SK-N-SH treated with all-trans-retinoic acid at 6 μM for 48 hours (cell line): ENCODE data around the gene OSBPL3.

Experiments used
- ARNTL ChIP-seq: fragments of 450-650 bp; formaldehyde crosslinking; IDR thresholded peaks from 2 replicates; pipeline ENCODE4 v1.5.0; 2020; ENCODE audit warnings: low read depth, mild to moderate bottlenecking, moderate library complexity, borderline replicate concordance
- PATZ1 ChIP-seq: fragments of 250-450 bp; sonication (Bioruptor Pico); IDR thresholded peaks from 2 replicates; pipeline ENCODE4 v1.8.0; 2020; ENCODE audit warnings: mild to moderate bottlenecking, moderate library complexity, borderline replicate concordance
- PPARA ChIP-seq: fragments of 250-450 bp; sonication (Bioruptor Pico); IDR thresholded peaks from 2 replicates; pipeline ENCODE4 v1.5.0; 2020; ENCODE audit warnings: mild to moderate bottlenecking, borderline replicate concordance
- SNAI2 ChIP-seq: fragments of 250-450 bp; sonication (Bioruptor Pico); IDR thresholded peaks from 2 replicates; pipeline ENCODE4 v1.5.0; 2020; ENCODE audit warnings: mild to moderate bottlenecking, moderate library complexity
- TOX ChIP-seq: fragments of 250-450 bp; sonication (Bioruptor Pico); IDR thresholded peaks from 2 replicates; pipeline ENCODE4 v1.8.0; 2021; ENCODE audit warnings: mild to moderate bottlenecking, moderate library complexity, borderline replicate concordance
- ZC3H10 ChIP-seq: fragments of 250-450 bp; sonication (Bioruptor Pico); IDR thresholded peaks from 2 replicates; pipeline ENCODE4 v1.5.1; 2021; ENCODE audit warnings: mild to moderate bottlenecking, moderate library complexity
- ZFP3 ChIP-seq: fragments of 250-450 bp; sonication (Bioruptor Pico); IDR thresholded peaks from 2 replicates; pipeline ENCODE4 v1.5.0; 2020; ENCODE audit warnings: mild to moderate bottlenecking, moderate library complexity
- ZFP30 ChIP-seq: fragments of 450-650 bp; formaldehyde crosslinking; IDR thresholded peaks from 2 replicates; pipeline ENCODE4 v1.5.0; 2022; ENCODE audit warnings: mild to moderate bottlenecking, moderate library complexity

- TF ChIP-seq TOX (CRISPR knock-in tag) (no peak), PATZ1 (CRISPR knock-in tag) (no peak), ZFP3 (CRISPR knock-in tag) (no peak), PPARA (CRISPR knock-in tag) (no peak), ARNTL (CRISPR knock-in tag) (no peak), SNAI2 (no peak), ZC3H10 (CRISPR knock-in tag) (no peak), ZFP30 (CRISPR knock-in tag) (no peak)
Measured at GRCh38 chr7:24903559-24903958, 76.4 kb downstream of the OSBPL3 start.
